Measurements from ENCODE around the gene AP3D1.
"Not testable (repeated sequence)": the region's sequence is repeated elsewhere in the genome, so short reads cannot be mapped to it uniquely, and the experiment has no call there.

Gene AP3D1

DNA sequence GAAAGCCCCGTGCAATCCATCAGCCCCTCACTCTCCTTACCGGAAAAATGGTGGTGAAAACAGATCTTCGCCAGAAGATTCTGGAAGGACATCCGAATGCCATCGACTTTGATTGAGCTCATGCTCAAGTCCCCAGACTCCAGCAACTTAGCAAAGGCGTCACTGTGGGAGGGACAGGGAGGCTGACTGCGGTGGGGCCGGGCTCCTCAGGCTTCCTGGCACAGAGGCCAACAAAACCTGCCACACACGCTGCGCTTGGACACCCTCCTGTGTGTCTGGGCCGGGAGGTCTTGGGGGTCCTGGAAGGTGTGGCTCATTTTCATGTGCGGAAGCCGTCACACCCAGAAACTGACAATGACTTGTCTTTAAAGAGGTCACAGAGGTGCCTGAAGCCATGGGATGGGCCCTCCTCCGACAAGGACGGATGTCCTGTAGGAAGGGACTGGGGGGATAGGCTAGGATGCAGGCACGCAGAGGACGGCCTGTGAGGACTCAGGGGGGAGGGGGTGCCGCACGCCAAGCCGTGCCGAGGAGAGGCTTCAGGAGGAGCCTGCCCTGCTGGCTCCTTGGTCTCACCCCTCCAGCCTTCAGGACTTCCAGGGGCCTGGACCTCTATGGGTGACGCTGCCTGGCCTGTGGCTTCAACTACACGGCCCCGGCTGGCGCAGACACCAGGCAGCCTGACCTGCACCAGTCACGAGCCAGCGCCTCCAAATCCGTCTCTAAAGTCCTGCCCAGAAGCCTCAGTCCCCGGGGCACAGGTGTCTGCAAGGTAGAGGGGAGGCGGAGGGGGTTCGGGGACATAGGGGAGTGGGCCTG, 42.1 kb downstream of the AP3D1 start:
- DNase-seq (ENCODE audit: low read depth) = no peak

DNA sequence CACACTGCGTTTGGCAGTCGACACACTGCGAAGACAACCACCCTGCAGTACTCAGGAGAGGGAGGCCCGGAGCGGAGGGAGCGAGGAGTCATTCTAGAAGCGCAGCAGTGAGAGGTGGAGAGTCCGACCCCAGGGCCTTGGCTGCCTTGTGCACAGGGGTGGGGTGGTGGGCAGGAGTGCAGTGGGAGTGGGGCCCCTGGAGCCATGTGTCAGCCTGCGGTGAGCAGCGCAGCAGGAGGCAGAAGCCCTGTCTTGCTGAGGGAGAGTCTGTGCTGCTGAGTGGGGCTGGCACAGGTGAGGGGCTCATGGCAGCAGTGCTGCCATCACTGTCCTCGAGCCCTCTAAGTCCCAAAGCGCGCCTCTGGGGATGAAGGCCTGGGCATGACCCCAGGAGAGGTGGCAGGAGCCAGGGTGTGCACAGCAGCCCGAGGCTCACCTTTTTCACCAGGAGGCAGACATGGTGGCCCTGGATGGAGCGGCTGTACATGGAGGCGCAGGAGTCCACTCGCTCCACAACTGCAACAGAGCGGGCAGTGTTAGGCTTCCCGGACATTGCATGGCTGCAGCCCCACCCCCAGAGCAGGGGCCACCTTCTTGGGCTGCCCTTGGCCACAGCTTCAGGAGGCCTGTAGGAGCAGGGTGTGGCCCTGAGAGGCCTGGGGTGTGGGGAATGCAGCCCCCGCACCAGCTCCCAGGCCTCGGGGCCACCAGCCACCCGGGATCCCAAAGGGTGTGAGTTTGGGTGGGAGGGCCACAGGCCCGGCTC, 42.9 kb downstream of the AP3D1 start:
- no peak for DNase-seq (ENCODE audit: low read depth)

DNA sequence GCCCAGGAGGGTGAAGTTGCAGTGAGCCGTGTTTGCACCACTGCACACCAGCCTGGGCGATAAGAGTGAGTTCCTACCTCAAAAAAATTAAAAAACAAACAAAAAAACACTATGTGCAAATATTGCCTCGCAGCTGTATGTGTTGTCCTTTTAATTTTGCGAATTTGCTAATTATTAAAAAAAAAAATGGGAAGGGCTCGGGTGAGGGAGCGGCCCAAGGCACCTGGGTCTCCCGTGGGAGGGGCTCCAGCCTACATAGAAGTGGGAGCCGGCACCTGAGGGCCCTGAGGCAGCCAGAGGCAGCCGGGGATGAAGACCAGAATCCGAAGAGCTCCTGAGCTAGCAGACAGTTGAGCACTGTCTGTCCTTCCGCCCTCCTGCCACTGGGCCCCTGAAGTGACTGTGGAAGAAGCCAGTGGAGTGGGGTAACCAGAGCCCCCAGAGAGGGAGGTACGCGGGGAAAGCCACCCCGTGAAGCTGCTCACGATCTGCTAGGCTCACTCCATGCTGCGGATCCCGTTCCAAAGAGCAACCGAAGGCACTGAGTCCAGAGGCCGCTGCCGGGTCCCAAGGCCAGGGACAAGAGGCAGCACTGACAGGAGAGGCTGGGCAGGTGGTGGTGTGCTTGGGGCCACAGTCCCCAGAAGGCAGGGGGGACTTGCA, 48.2 kb downstream of the AP3D1 start:
- no peak for DNase-seq (ENCODE audit: low read depth)

DNA sequence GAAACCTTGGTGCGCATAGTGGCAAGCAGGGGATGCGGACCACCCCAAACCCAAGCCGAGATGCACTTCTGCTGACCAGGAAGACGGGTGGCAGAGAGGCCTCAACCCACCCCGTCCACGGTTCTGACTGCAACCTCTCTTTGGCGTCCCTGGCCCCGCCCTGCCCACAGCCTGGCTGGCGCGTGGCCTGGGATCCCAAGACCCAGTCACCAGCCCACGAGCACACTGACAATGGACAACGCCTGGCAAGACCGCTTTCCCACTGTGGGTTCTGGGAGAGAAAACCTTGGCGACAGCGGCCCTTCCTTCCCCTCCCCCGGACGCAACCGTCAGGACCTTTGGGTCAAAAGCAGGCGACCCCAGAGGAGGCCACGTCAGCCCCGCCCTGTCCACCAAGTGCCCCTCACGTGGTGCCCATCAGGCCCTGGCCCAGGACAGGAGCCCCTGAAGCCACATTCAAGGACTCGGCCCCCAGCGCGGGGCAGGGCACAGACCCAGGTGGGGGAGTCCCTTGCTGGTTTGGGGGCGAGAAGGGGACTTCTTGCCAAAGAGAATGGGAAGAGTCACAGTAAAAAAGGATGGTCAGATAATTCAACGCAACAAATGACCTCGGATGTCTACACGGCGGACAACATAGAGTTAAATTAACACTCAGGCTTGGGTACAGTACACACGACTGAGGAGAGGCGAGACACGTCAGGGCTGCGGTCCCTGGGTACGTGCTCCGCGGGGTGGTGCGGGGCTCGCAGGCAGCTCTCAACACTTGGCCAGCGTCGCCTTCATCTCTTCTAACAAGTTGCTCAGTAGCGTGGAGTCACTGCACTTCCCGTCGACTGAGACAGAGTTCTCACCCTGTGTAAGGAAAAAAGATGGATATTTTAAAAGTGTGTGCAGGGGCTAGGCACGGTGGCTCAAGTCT, 49.7 kb downstream of the AP3D1 start:
- no peak for DNase-seq (ENCODE audit: low read depth)

DNA sequence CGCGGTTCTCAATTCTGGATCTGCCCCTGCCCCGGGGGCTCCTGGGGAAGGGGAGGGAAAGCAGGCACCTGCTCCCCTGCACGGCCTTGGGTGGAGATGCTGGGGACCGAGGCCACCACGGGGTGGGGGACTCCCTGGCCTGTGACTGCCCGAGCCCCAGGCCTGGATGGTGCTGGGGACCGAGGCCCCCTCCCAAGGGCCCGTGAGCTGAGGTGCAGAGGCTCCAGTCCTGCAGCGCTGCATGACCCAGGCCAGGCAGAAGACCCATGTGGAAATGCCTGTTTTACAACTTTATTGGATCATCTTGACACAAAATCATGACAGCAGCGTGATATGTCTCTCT, 50.7 kb downstream of the AP3D1 start:
- no peak for DNase-seq (ENCODE audit: low read depth)

DNA sequence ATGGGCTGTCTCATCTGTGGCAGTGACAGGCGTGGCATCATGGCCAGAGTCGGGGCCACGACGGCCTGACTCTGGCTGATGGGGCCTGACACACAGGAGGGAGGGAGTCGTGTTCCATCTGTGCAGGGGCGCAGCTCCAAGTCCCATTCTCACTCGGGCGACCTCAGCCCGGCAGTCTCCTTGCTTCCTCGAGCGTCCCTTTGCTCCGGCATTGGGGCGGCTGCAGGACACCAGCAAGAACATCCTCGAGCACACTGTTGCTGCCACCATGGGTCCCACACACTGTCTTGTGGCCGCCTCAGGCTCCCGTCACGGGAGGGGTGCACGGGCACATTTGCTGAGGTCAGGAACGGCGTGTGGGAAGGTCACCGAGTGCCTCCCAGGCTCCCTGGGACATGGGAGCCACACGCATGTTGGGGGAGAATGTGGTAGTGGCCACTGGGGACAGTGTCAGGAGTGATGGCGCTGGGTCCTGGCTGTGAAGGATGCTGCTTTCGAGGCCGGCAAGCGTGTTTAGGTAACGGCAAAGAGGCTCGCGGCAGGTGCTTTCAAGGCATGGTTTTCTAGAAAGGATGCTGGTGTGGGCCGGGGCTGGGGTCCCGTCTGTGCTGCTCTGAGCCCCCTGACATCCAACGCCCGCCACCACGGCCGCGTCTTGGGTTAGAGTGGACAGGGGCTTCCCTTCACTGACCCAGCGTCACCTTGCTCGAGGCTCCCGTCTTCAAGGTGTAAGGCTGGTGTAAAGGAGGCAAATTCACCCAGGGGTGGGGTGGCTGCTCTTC, 51.2 kb downstream of the AP3D1 start:
- no peak for DNase-seq (ENCODE audit: low read depth)

DNA sequence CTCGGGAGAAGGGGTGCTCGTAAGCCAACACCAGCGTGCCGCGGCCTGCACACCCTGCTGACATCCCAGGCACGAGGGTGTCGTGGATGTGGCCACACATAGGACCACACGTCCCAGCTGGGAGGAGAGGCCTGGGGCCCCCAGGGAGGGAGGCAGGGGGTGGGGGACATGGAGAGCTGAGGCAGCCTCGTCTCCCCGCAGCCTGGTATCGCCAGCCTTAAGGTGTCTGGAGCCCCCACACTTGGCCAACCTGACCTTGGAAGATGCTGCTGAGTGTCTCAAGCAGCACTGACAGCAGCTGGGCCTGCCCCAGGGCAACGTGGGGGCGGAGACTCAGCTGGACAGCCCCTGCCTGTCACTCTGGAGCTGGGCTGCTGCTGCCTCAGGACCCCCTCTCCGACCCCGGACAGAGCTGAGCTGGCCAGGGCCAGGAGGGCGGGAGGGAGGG, 52.3 kb downstream of the AP3D1 start:
- DNase-seq (ENCODE audit: low read depth) = no peak

DNA sequence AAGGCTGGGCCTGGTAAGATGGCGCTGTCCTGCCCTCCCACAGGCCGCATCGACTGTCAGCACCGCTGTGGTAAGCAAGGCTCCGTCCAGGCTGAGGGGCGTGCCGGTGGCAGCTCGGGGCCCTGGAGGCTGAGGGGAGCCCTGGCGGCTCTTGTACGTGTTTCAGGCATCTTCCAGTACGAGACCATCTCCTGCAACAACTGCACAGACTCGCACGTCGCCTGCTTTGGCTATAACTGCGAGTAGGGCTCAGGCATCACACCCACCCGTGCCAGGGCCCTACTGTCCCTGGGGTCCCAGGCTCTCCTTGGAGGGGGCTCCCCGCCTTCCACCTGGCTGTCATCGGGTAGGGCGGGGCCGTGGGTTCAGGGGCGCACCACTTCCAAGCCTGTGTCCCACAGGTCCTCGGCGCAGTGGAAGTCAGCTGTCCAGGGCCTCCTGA, 53.5 kb downstream of the AP3D1 start:
- DNase-seq (ENCODE audit: low read depth) = no peak

DNA sequence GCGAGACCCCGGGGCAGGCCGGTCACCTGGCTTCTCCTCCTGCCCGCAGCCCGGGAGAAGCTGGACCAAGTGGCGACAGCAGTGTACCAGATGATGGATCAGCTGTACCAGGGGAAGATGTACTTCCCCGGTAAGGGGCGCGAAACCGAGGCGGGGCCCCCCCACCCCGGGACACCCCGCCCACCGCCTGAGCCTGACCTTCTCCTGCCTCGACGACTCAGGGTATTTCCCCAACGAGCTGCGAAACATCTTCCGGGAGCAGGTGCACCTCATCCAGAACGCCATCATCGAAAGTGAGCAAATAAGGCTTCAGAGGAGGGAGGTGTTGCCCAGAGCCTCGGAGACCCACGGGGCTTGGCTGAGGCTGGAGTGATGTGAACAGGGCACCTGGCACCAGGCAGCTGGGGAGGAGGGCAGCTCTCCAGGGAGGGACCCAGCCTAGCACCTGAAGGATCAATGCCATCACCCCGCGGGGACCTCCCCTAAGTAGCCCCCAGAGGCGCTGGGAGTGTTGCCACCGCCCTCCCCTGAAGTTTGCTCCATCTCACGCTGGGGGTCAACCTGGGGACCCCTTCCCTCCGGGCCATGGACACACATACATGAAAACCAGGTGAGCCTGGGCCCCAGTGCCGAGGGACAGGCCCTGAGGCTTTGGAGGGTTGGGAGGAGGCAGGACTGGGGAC, 54.0 kb downstream of the AP3D1 start:
- DNase-seq (ENCODE audit: low read depth) = no peak

DNA sequence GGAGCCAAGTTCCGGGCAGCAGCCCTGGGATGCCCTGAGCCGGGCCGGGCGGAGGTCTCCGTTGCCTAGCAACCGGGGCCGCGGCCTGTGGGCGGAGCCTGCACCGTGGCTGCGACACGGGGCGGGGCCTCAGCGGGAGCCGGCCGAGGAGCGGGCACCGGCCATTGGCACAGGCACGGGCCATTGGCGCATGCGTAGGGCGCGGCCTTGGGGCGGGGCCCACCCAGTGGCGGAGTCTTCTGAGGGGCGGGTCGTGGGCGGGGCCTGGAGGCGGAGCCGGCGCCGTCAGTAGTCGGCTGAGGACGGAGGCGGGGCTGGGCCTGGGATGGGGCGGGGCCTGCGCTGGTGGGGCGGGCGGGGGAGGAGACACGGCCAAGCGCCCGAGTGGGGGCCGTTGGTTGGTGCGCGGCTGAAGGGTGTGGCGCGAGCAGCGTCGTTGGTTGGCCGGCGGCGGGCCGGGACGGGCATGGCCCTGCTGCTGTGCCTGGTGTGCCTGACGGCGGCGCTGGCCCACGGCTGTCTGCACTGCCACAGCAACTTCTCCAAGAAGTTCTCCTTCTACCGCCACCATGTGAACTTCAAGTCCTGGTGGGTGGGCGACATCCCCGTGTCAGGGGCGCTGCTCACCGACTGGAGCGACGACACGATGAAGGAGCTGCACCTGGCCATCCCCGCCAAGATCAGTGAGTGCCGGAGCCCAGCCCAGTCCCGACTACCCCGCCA, 54.7 kb downstream of the AP3D1 start, which contains the start of gene IZUMO4:
TSS of gene IZUMO4 (plus strand) at position 436 of the 723 bp plus-strand sequence. CDS start at position 467, 31 bp downstream.
- peak; percentile 95 for DNase-seq (ENCODE audit: low read depth)

DNA sequence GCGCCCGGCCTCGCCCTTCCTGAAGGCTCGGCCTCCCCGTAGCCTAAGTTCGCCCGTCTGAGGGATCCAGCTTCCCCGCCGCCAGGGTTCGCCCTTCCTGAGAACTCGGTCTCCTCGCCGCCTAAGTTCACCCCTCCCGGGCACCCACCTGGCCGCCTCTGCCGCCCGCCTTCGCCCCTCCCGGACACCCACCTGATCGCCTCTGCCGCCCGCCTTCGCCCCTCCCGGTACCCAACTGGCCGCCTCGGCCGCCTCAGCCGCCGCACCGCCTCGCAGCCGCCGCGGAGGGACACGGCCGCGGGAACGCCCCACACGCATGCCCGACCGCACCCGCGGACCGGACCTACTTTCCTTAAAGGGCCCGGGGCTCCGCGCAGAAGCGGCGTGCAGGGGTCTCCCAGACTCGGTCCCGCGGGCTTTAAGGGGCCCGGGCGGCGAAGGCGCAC, 55.3 kb downstream of the AP3D1 start, which contains the start of gene MOB3A:
TSS of gene MOB3A (minus strand) at position 293 of the 446 bp plus-strand sequence. CDS start 17,766 bp downstream, outside the sequence.
- DNase-seq (ENCODE audit: low read depth) = peak; percentile 93

DNA sequence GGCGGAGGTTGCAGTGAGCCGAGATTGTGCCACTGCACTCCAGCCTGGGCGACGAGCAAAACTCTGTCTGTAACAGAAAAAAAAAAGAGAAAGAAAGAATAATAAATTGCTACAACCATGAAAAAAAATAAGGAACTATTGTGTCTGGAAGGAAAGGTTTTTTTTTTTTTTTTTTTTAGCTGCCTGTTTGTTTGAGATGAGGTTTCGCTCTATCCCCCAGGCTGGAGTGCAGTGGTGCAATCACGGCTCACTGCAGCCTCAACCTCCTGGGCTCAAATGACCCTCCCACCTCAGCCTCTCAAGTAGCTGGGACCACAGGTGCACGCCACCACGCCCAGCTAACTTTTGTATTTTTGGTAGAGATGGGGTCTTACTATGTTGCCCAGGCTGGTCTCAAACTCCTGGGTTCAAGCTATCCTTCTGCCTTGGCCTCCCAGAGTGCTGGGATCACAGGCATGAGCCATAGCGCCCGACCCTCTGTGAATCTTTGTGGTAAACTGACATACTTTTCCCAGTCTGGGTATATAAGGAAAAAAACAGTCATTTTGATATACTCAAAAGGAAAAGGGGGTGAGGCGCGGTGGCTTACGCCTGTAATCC, 59.3 kb downstream of the AP3D1 start:
- DNase-seq (ENCODE audit: low read depth) = not testable (repeated sequence)

DNA sequence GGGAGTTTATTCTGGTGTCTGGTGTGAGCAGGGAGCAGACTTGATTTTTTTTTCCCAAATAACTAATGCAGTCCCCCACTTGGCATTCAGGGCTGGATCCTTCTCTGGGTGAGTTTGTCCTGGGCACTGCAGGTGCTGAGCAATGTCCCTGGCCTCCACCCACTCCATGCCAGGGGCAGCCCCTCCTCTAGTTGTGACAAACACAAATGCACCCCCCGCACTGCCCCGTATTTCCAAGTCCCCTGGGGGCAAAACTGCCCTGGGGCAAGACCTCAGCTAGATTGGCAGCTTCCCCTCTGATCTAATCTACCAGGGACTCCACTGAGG, 61.7 kb downstream of the AP3D1 start:
- DNase-seq (ENCODE audit: low read depth) = no peak

DNA sequence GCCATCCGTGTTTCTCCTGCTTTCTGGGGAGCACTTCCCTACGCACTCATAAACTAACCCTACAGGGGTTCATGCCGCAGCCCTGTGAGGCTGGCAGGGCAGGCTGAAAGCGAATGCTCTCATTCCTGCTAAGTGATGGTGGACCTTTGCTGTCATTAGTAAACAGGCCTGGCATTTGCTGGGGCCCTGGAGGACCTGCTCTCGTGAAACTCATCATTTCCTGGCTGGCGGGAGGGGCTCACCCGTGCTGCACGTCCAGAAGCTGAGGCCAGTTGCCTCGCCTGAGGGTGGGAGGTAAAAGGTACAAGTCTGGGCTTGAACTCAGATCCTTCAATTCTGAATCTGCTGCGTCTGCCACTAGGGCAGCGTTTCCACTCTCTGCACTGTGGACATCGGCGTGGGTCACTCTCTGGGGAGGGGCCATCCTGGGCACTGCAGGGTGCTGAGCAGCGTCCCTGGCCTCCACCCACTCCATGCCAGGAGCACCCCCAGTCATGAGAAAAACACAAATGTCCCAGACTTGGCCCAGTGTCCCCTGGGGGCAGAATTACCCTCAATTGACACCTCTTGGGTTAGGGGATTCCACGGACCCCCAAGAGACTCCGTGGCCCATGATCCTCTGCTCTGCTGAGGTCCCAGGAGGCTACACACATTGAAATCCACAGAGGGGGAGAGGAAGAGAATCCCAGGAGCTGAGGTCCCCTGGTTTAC, 62.2 kb downstream of the AP3D1 start:
- peak; percentile 52 for DNase-seq (ENCODE audit: low read depth)

DNA sequence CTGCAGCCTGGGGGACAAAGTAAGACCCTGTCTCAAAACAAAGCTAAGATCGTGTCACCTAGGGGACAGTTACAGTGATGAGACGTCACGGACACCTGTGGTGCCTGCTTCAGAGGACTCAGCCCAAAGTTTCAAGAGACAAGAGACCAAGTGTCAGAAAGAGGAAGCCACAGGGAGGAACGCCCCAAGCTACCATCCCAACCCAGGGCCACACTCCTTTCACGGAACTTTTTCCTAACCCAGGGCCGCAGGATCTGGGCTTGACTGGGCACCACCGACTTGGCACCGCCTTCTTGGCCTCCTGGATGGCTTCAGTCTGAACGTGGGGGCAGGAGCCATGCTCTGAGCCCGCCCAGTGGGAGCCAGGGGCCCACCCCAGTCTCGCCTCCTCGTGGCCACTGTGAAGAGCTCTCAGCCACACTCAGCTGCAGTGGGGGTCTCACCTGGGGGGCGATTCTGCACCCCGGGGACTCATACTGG, 63.7 kb downstream of the AP3D1 start:
- DNase-seq (ENCODE audit: low read depth) = no peak

DNA sequence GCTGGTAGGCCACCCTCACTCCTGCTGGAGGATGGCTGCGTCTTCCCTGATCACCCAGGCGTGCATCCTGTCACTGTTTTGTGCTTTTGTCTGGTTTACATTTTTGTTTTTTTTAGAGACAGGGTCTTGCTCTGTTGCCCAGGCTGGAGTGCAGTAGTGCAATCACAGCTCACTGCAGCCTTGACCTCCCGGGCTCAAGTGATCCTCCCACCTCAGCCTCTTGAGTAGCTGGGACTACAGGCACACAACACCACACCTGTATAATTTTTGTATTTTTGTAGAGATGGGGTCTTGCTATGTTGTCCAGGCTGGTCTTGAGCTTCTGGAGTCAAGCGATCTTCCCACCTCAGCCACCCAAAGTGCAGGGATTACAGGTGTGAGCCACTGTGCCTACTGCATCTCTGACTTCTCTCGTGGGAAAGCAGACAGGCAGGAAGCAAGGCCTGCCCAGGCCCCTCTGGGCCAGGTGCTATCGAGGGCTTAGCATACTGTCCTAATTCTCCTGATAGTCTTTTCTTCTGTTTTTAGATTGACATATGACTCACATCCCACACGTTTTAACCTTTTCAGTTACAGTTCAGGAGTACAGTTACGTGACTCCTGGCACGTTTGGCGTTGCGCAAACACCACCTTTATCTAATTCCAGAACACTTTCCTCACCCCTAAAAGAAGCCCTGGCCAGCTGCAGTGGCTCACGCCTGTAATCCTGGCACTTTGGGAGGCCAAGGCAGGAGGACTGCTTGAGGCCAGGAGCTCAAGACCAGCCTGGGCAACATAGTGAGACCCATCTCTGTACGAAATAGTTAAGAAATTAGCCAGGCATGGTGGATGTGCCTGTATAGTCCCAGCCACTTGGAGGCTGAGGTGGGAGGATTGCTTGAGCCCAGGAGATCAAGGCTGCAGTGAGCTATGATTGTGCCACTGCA, 64.4 kb downstream of the AP3D1 start:
- DNase-seq (ENCODE audit: low read depth) = peak; percentile 72

All from iris pigment epithelial cell (primary cell).